ENCODE data around the gene OCSTAMP. TPM values are rescaled to one million over a fixed set of nuclear protein-coding genes. Genes with fewer than 3 reads are reported as not detected.

OCSTAMP gene
- total RNA-seq, 1 donor from 2014 or later = not detected

GRCh38 chr20:46563860-46564221, 13.4 kb upstream of the OCSTAMP start:
- Histone ChIP-seq H3K79me2 (ENCODE audit: low read depth) (no peaks in the 10 kb centered on the region), H3K27me3 (no peaks in the 10 kb centered on the region), H3F3A (ENCODE audit: low read depth) (peaks cover 20% of the 10 kb centered on the region), H3K36me3 (no peaks in the 10 kb centered on the region), H4K20me1 (ENCODE audit: low read depth) (no peaks in the 10 kb centered on the region), H3K4me2 (no peak overlapping the region), H3K4me1 (peaks cover 21% of the 10 kb centered on the region), H3K9ac (no peak overlapping the region), H2AFZ (replicated peaks) (no peak overlapping the region), H3K27ac (no peak overlapping the region), H3K9me3 (ENCODE audit: low read depth) (no peaks in the 10 kb centered on the region), H3K4me3 (no peak overlapping the region)
- TF ChIP-seq EZH2 (IDR thresholded peaks at IDR 0.05) (no peak), EZH2phosphoT487 (IDR thresholded peaks at IDR 0.05) (no peak)
- TF ChIP-seq, protein P1, sequence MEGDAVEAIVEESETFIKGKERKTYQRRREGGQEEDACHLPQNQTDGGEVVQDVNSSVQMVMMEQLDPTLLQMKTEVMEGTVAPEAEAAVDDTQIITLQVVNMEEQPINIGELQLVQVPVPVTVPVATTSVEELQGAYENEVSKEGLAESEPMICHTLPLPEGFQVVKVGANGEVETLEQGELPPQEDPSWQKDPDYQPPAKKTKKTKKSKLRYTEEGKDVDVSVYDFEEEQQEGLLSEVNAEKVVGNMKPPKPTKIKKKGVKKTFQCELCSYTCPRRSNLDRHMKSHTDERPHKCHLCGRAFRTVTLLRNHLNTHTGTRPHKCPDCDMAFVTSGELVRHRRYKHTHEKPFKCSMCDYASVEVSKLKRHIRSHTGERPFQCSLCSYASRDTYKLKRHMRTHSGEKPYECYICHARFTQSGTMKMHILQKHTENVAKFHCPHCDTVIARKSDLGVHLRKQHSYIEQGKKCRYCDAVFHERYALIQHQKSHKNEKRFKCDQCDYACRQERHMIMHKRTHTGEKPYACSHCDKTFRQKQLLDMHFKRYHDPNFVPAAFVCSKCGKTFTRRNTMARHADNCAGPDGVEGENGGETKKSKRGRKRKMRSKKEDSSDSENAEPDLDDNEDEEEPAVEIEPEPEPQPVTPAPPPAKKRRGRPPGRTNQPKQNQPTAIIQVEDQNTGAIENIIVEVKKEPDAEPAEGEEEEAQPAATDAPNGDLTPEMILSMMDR (IDR thresholded peaks at IDR 0.05) = no peak
- H3K4me1 Mint-ChIP-seq = peaks cover 28% of the 10 kb centered on the region
- H3K27ac Mint-ChIP-seq = no peak overlapping the region
- H3K4me3 Mint-ChIP-seq = no peak overlapping the region
- H3K9me3 Mint-ChIP-seq = no peaks in the 10 kb centered on the region
- DNase-seq (ENCODE audit: low spot score) = no peak
- H3K27me3 Mint-ChIP-seq (ENCODE audit: insufficient read depth, low read depth) = peaks cover 8% of the 10 kb centered on the region
- no peaks in the 10 kb centered on the region for H3K36me3 Mint-ChIP-seq

DNA sequence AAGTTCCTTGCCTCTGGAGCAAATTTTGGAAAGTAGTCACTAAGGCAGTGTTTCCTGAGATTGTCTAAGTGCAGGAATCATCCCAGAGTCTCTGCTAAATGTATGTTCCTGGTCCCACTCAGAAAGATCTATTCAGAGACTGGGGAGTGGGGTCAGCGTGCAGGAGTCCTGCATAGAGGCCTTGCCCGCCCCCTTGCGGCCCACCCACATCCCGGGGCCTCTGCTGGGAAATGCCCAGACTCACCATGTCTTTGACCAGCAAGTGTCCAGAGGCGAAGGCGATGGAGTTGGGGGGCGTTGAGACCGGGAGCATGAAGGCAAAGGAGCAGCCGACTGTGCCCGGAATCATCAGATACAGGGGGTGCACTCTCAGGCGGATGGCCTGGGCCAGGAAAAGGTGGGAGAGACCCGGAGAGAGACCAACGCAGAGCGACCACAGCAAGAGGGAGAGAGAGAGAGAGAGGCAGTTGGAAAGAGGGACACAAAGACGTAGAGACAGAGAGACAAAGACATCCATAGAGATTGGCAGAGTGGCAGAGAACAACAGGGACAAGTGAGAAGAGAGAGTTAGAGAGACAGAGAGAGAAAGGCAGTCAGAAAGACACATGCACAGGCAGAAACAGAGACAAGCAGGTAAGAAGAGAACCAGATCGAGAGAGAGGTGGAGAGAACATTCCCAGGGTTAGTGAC, 12.9 kb upstream of the OCSTAMP start:
- Histone ChIP-seq H3K79me2 (ENCODE audit: low read depth) (no peaks in the 10 kb centered on the region), H3K27ac (no peak overlapping the region), H3K36me3 (no peaks in the 10 kb centered on the region), H3K4me2 (peak overlapping the region; percentile 75), H3K27me3 (no peaks in the 10 kb centered on the region), H3K4me3 (no peak overlapping the region), H2AFZ (replicated peaks) (peak overlapping the region; percentile 98), H3K9me3 (ENCODE audit: low read depth) (no peaks in the 10 kb centered on the region), H3K4me1 (peaks cover 26% of the 10 kb centered on the region), H3K9ac (no peak overlapping the region), H3F3A (ENCODE audit: low read depth) (peaks cover 25% of the 10 kb centered on the region), H4K20me1 (ENCODE audit: low read depth) (no peaks in the 10 kb centered on the region)
- H3K4me3 Mint-ChIP-seq = no peak overlapping the region
- peaks cover 8% of the 10 kb centered on the region for H3K27me3 Mint-ChIP-seq (ENCODE audit: insufficient read depth, low read depth)
- TF ChIP-seq EZH2phosphoT487 (IDR thresholded peaks at IDR 0.05) = no peak
- TF ChIP-seq, protein P1 (IDR thresholded peaks at IDR 0.05) = peak; percentile 40
- H3K4me1 Mint-ChIP-seq = peaks cover 29% of the 10 kb centered on the region
- no peaks in the 10 kb centered on the region for H3K9me3 Mint-ChIP-seq
- peak; percentile 41 for DNase-seq (ENCODE audit: low spot score)
- H3K36me3 Mint-ChIP-seq = no peaks in the 10 kb centered on the region
- no peak overlapping the region for H3K27ac Mint-ChIP-seq

DNA sequence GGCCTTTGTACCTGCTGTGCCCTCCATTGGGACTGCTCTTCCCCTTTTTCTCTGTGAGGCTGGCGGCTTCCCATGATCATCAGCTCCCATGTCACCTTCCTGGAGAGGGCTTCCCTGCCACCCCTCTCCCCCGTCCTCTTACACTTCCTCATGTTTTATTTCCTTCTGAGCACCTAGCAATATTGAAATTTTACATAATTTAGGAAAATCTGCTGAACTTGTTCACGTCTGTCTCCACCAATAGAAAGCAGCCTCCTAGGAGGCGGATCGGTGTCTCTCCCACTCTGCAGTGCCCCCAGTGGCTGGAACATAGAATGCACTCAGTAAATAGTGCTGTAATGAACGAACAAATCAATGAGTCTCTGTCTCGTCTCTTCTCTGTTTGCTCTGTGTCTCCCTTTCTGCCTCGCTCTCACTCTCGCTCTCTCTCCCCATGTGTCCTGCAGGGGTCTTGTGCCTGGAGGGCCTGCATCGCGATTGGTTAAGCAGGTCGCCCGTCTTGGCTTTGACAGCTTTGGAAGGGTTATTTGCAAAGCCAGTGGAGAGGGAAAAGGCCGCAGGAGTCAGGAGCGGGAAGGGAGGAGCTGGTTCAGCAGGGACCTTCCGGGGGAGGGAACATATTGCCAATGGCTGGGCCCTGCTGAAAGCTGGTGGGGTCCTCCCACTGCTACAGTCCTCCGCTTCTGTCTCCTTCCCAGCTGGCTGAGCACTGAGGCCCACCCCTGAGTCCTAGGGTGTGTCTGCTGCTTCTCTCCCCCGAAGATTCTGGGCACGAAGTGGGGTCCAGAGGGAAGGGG, 12.1 kb upstream of the OCSTAMP start:
- H3K36me3 ChIP-seq = no peaks in the 10 kb centered on the region
- H3K4me1 ChIP-seq = peaks cover 28% of the 10 kb centered on the region
- no peak overlapping the region for H3K9ac ChIP-seq
- no peaks in the 10 kb centered on the region for H3K27me3 ChIP-seq
- H3K9me3 ChIP-seq (ENCODE audit: low read depth) = no peaks in the 10 kb centered on the region
- H3K79me2 ChIP-seq (ENCODE audit: low read depth) = no peaks in the 10 kb centered on the region
- Mint-ChIP-seq H3K27me3 (ENCODE audit: insufficient read depth, low read depth) (peaks cover 8% of the 10 kb centered on the region), H3K36me3 (no peaks in the 10 kb centered on the region), H3K9me3 (no peaks in the 10 kb centered on the region), H3K4me1 (peaks cover 33% of the 10 kb centered on the region), H3K27ac (no peak overlapping the region), H3K4me3 (no peak overlapping the region)
- H3K27ac ChIP-seq = peak overlapping the region; percentile 51
- TF ChIP-seq, protein P1 (IDR thresholded peaks at IDR 0.05) = peak; percentile 96
- TF ChIP-seq EZH2 (IDR thresholded peaks at IDR 0.05) = no peak
- H3K4me2 ChIP-seq = peak overlapping the region; percentile 75
- peaks cover 29% of the 10 kb centered on the region for H3F3A ChIP-seq (ENCODE audit: low read depth)
- peak; percentile 77 for DNase-seq (ENCODE audit: low spot score)
- H2AFZ ChIP-seq (replicated peaks) = peak overlapping the region; percentile 98
- H3K4me3 ChIP-seq = peak overlapping the region; percentile 31
- H4K20me1 ChIP-seq (ENCODE audit: low read depth) = no peaks in the 10 kb centered on the region
